Muscle of leg (tissue), 11 donors: Measurements from ENCODE around the gene STRA8. TPM values are rescaled to one million over a fixed set of nuclear protein-coding genes. Genes with fewer than 3 reads are reported as not detected.

Source experiments
- DNase-seq: peaks from one replicate; pipeline ENCODE4 v3.0.0; 2013
- H3K27ac ChIP-seq: one replicate; pipeline ENCODE4 v1.5.1; 2013; ENCODE audit warnings: mild to moderate bottlenecking, low read length, control low read depth
- H3K27me3 ChIP-seq: one replicate; pipeline ENCODE4 v1.6.1; 2013; ENCODE audit warnings: low read length; ENCODE audit not compliant: control insufficient read depth, insufficient read depth
- H3K36me3 ChIP-seq: one replicate; pipeline ENCODE4 v1.6.1; 2013; ENCODE audit warnings: low read length; ENCODE audit not compliant: control insufficient read depth, insufficient read depth
- H3K4me1 ChIP-seq: one replicate; pipeline ENCODE4 v1.6.1; 2013; ENCODE audit warnings: low read length; ENCODE audit not compliant: control insufficient read depth, insufficient read depth
- H3K4me3 ChIP-seq: one replicate; pipeline ENCODE4 v1.5.1; 2013; ENCODE audit warnings: low read length, control low read depth
- H3K9me3 ChIP-seq: replicated peaks from 2 replicates; pipeline ENCODE4 v1.6.1; 2013; ENCODE audit warnings: low read depth, low read length; ENCODE audit not compliant: control insufficient read depth
- WGBS: methylation state at CpG from one replicate; pipeline ENCODE4 v1.1.5; 2013; ENCODE audit warnings: missing lambda C conversion rate; ENCODE audit not compliant: insufficient coverage; 5-methylcytosine and 5-hydroxymethylcytosine counted together
- polyA plus RNA-seq, 8 donors: library from polyadenylated mRNA; unstranded; fragments of 120-200 nt; gene quantifications; one replicate each; pipeline versions ENCODE4 v1.2.1 to v1.2.3, GENCODE V29; 2013; ENCODE audit warnings: inconsistent platforms in 1 of 8, low replicate concordance in 1 of 8; ENCODE audit not compliant: insufficient read length in 8 of 8, insufficient read depth in 1 of 8
- total RNA-seq: library from RNA; stranded (reverse); fragments of 120-200 nt; gene quantifications from one replicate; pipeline ENCODE4 v1.2.4, GENCODE V29; 2013

Gene STRA8
- total and polyA plus RNA-seq, 9 donors, result not detected

- Histone ChIP-seq H3K9me3 (no peaks in the 10 kb centered on the region), H3K27me3 (no peaks in the 10 kb centered on the region), H3K36me3 (peaks cover 61% of the 10 kb centered on the region), H3K4me1 (no peaks in the 10 kb centered on the region), H3K4me3 (no peak overlapping the region), H3K27ac (no peak overlapping the region)
- DNase-seq, result no peak
- WGBS, result 89% methylated on average over 10 of the region's 11 CpGs
These were observed 40.6 kb upstream of the STRA8 start for GRCh38 chr7:135192914-135193536.

GRCh38 chr7:135193615-135194081 is 40.0 kb upstream of the STRA8 start:
- H3K4me3 ChIP-seq, result no peak overlapping the region
- DNase-seq, result no peak
- H3K9me3 ChIP-seq, result no peaks in the 10 kb centered on the region
- no peaks in the 10 kb centered on the region for H3K27me3 ChIP-seq
- no peaks in the 10 kb centered on the region for H3K4me1 ChIP-seq
- no peak overlapping the region for H3K27ac ChIP-seq
- WGBS, result 93% methylated on average over 3 of the region's 10 CpGs
- peaks cover 58% of the 10 kb centered on the region for H3K36me3 ChIP-seq

GRCh38 chr7:135194494-135195095 is 39.0 kb upstream of the STRA8 start:
- no peak overlapping the region for H3K27ac ChIP-seq
- H3K27me3 ChIP-seq, result no peaks in the 10 kb centered on the region
- no peak for DNase-seq
- H3K36me3 ChIP-seq, result peaks cover 57% of the 10 kb centered on the region
- no peak overlapping the region for H3K4me3 ChIP-seq
- H3K4me1 ChIP-seq, result no peaks in the 10 kb centered on the region
- WGBS, result 83% methylated on average over 4 of the region's 12 CpGs
- no peaks in the 10 kb centered on the region for H3K9me3 ChIP-seq

GRCh38 chr7:135195156-135195555 is 38.5 kb upstream of the STRA8 start:
- H3K4me3 ChIP-seq, result no peak overlapping the region
- no peaks in the 10 kb centered on the region for H3K27me3 ChIP-seq
- no peak overlapping the region for H3K27ac ChIP-seq
- H3K36me3 ChIP-seq, result peaks cover 60% of the 10 kb centered on the region
- WGBS, result 100% methylated on average over 2 of the region's 4 CpGs
- H3K4me1 ChIP-seq, result no peaks in the 10 kb centered on the region
- no peaks in the 10 kb centered on the region for H3K9me3 ChIP-seq
- DNase-seq, result no peak

GRCh38 chr7:135195968-135196629 is 37.5 kb upstream of the STRA8 start:
- H3K27ac ChIP-seq, result no peak overlapping the region
- WGBS, result 88% methylated on average over 11 of the region's 14 CpGs
- H3K27me3 ChIP-seq, result no peaks in the 10 kb centered on the region
- no peak for DNase-seq
- H3K4me3 ChIP-seq, result no peak overlapping the region
- H3K9me3 ChIP-seq, result no peaks in the 10 kb centered on the region
- H3K4me1 ChIP-seq, result no peaks in the 10 kb centered on the region
- H3K36me3 ChIP-seq, result peaks cover 66% of the 10 kb centered on the region

- no peak overlapping the region for H3K4me3 ChIP-seq
- no peaks in the 10 kb centered on the region for H3K27me3 ChIP-seq
- WGBS, result 75% methylated on average over 2 of the region's 2 CpGs
These were observed 36.3 kb upstream of the STRA8 start for GRCh38 chr7:135197343-135197742.

GRCh38 chr7:135197906-135198655 is 35.6 kb upstream of the STRA8 start:
- no peak for DNase-seq
- no peaks in the 10 kb centered on the region for H3K27me3 ChIP-seq
- no peak overlapping the region for H3K27ac ChIP-seq
- WGBS, result 70% methylated on average over 4 of the region's 15 CpGs
- H3K36me3 ChIP-seq, result peaks cover 67% of the 10 kb centered on the region
- H3K4me3 ChIP-seq, result no peak overlapping the region
- H3K4me1 ChIP-seq, result no peaks in the 10 kb centered on the region
- no peaks in the 10 kb centered on the region for H3K9me3 ChIP-seq

More at GRCh38 chr7:135197343-135197742, 36.3 kb upstream of the STRA8 start:
- no peak for DNase-seq
- peaks cover 68% of the 10 kb centered on the region for H3K36me3 ChIP-seq
- H3K4me1 ChIP-seq, result no peaks in the 10 kb centered on the region
- no peaks in the 10 kb centered on the region for H3K9me3 ChIP-seq
- H3K27ac ChIP-seq, result no peak overlapping the region

GRCh38 chr7:135199439-135199838 is 34.2 kb upstream of the STRA8 start:
- no peaks in the 10 kb centered on the region for H3K4me1 ChIP-seq
- no peak overlapping the region for H3K4me3 ChIP-seq
- H3K9me3 ChIP-seq, result no peaks in the 10 kb centered on the region
- DNase-seq, result no peak
- no peak overlapping the region for H3K27ac ChIP-seq
- H3K27me3 ChIP-seq, result no peaks in the 10 kb centered on the region
- peaks cover 73% of the 10 kb centered on the region for H3K36me3 ChIP-seq
- 100% methylated on average over 2 of the region's 4 CpGs for WGBS

- Histone ChIP-seq H3K4me3 (no peak overlapping the region), H3K4me1 (no peaks in the 10 kb centered on the region), H3K27ac (no peak overlapping the region), H3K27me3 (no peaks in the 10 kb centered on the region), H3K9me3 (no peaks in the 10 kb centered on the region), H3K36me3 (peaks cover 77% of the 10 kb centered on the region)
- DNase-seq, result no peak
- no CpG with 5 or more reads among the region's 3 CpGs for WGBS
These were observed 32.8 kb upstream of the STRA8 start for GRCh38 chr7:135200821-135201331.

GRCh38 chr7:135201350-135201749 is 32.3 kb upstream of the STRA8 start:
- WGBS, result no CpG with 5 or more reads among the region's 2 CpGs
- Histone ChIP-seq H3K4me1 (no peaks in the 10 kb centered on the region), H3K27ac (no peak overlapping the region), H3K4me3 (no peak overlapping the region), H3K36me3 (peaks cover 75% of the 10 kb centered on the region), H3K27me3 (no peaks in the 10 kb centered on the region), H3K9me3 (no peaks in the 10 kb centered on the region)
- no peak for DNase-seq
